NCI-H2081 treated with DMSO at 0.1 percent for 48 hours (cell line): ENCODE data around the gene ACVR1.
"Not testable (repeated sequence)": the region's sequence is repeated elsewhere in the genome, so short reads cannot be mapped to it uniquely, and the experiment has no call there.

Experiments used
- DNase-seq: peaks from one replicate; lab custom pipeline; 2025; lab: John Stamatoyannopoulos, UW

ACVR1 gene

GRCh38 chr2:157830266-157830665 lies 45.9 kb downstream of the ACVR1 start:
- DNase-seq, result no peak

DNA sequence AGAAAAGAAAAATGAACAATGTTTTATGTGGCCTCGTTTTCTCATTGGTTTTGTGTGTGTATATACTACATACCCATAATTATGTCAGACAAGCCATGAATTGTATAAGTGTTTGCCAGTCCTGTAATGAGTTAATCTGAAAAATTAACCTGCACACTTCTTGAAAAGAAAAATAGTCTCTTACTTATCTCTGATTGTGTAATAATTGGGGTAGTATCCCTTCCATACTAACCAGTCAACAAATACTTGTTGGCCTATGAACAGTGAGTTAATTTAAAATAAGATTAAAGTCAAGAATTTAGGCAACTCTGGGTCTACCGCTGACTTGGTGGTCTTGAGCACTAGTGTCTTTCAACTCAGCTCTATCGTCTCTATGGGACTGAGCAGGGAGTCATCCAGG lies 48.8 kb downstream of the ACVR1 start:
- no peak for DNase-seq

DNA sequence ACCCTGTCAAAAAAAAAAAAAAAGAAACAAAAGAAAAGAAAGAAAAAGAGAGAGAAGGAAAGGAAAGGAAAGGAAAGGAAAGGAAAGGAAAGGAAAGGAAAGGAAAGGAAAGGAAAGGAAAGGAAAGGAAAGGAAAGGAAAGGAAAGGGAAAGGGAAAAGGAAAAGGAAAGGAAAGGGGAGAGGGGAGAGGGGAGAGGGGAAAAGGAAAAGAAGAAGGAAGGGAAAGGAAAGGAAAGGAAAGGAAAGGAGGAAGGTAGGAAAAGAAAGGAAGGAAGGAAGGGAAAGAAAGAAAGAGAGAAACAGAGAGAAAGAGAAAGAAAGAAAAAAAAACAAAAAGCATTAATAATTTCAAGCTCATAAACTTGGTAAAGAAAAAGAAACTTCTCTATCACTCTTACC lies 49.5 kb downstream of the ACVR1 start:
- not testable (repeated sequence) for DNase-seq

DNA sequence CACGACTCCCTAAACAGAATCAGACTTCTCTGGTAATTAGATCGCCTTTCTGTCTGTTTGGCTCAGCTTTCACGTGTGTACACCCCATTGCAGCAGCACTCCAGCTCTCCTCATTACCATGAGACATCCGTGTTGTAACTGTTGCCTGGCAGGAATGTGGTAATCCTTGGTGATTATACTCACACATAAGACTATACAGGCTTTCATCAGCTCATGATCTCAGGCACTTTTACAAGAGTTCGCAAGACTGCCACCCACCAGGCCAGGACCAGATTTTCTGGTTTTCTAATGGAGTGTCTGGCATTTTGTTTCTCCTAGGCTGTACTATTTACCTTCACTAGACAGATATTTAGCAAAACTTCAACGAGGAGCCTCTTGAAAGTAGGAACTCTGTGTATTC lies 50.2 kb downstream of the ACVR1 start:
- DNase-seq, result no peak

DNA sequence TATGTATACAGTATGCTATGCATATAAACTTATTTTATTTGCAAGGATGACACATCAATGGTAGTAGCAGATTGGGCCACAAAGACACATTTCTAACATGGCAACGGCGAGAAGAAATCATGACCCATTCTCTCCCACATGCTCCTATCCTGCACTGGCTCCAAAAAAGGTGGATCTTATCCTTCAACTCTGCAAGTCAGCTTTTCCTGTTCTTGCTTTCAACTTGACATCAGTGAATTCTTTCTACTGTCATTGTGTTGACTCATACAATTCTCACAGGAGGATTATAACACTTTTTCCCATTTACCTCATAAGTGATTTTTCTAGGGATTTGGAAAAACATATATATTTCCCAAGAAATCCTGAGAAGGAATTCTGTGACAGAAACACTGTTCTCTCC lies 53.1 kb downstream of the ACVR1 start:
- no peak for DNase-seq

- no peak for DNase-seq
Measured at GRCh38 chr2:157822533-157822932, 53.6 kb downstream of the ACVR1 start.

- no peak for DNase-seq
Measured at GRCh38 chr2:157821519-157822131, 54.5 kb downstream of the ACVR1 start.

- DNase-seq, result no peak
Measured at GRCh38 chr2:157820193-157820592, 55.9 kb downstream of the ACVR1 start.

GRCh38 chr2:157819761-157820160 lies 56.4 kb downstream of the ACVR1 start:
- DNase-seq, result no peak

- no peak for DNase-seq
Measured at GRCh38 chr2:157818227-157818626, 57.9 kb downstream of the ACVR1 start.

- DNase-seq, result no peak
Measured at GRCh38 chr2:157815421-157815820, 60.7 kb downstream of the ACVR1 start.

DNA sequence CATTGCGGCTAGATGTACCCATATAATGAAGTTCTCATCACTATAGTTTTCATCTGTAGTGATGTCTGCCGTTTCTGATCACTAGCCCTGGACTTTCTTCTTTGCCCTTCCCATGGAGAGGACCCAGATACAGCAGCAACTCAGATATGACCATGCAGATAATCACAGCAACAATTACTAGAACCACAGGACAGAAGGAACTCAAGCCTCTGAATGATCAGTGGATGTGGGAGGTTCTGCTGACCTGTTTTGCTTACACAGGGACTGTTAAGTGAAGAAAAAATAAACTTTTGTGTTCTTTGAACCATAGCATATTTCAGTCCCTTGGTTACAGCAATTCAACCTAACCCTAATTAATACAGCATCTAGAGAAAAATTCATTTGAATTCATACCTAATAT lies 62.7 kb downstream of the ACVR1 start:
- DNase-seq, result no peak

DNA sequence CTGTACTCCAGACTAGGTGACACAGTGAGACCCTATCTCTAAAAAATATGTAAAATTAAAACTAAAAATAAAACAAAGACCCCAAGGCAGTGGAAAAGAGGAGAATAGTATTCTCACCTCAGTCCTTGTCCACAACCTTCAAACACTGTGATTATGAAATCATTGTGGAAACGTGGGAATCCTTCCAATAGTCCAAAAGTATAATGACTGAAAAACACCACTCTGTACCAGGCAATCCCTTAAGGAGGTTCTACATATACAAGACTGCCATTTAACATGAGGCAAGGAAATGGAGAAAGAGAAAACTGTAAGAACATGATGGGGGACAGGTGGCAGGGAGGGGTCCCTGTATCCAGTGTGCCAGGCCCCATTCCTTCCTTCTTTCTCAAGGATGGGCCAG lies 66.1 kb downstream of the ACVR1 start:
- DNase-seq, result no peak

GRCh38 chr2:157809212-157809611 lies 66.9 kb downstream of the ACVR1 start:
- DNase-seq, result no peak

GRCh38 chr2:157808421-157808820 lies 67.7 kb downstream of the ACVR1 start:
- no peak for DNase-seq

DNA sequence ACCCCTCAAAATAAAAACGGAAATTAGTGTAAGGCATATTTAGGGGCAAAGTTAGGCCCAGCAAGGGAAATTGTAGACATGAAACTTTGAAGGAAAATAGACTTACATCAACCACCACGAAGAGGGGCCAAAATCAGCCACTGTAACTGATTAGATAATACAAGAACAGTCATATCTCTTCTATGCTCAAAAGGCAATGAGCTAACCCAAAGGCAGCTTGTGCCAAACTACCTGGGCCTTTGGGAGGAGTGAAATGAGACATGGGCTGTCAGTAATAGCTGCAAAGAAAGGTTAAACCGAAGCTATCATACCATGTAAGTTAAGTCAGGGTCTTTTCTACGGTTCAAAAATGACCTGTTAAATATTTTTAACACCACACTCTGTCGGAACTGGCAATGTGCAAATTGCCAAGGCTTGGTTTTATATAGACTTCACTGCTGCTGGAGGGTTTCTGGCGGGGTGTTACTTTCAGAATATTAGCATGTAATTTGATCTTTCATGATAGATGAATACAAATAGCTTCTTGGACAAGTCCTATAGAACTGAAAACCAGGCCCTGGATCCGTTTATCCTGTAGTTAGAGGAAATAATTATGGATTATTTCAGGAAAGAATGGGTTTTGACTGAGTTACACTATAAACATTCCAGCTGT lies 69.6 kb downstream of the ACVR1 start:
- DNase-seq, result no peak

DNA sequence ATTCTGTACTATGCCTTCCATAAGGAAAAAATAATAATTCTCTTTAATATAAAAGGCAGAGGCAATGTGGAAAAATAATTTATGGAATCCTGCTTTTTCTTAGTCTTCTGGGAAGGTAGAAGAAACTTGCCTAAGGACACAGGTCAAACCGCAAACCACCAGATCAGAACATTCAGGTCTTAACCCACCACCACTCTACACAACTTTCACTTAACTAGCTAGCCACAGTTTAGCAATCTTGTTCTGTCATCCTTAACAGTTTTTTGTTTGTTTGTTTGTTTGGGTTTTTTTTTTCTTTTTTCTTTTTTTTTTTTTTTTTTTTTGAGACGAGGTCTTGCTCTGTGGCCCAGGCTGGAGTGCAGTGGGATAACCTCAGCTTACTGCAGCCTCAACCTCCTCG lies 70.6 kb downstream of the ACVR1 start:
- DNase-seq, result no peak

GRCh38 chr2:157804355-157804754 lies 71.8 kb downstream of the ACVR1 start:
- DNase-seq, result no peak

GRCh38 chr2:157803952-157804351 lies 72.2 kb downstream of the ACVR1 start:
- DNase-seq, result no peak

DNA sequence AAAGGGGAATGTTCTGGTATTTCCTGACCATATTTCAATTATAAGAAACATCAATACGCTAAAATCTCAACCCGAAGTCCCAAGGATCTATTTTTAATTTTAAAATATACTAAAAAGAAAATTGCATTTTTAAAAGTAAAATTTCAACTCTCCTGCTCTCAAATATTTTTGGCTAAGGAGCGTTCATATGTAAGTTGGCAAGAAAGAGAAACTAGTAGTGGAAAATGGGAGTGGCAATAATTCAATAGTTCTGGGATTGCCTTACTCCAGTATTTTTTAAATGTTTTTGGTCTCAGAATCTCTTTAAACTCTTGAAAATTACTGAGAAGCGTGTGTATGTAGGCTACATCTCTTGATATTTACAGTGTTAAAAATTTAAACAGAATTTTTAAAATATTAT lies 72.7 kb downstream of the ACVR1 start:
- DNase-seq, result no peak

GRCh38 chr2:157800838-157801495 lies 75.2 kb downstream of the ACVR1 start:
- no peak for DNase-seq

- DNase-seq, result no peak
Measured at GRCh38 chr2:157793053-157793612, 83.0 kb downstream of the ACVR1 start.

GRCh38 chr2:157792335-157793052 lies 83.6 kb downstream of the ACVR1 start:
- no peak for DNase-seq
